NB4 (cell line): Measurements from ENCODE around the gene SSH2.
"Not testable (repeated sequence)": the region's sequence is repeated elsewhere in the genome, so short reads cannot be mapped to it uniquely, and the experiment has no call there.

Experiments used
- DNase-seq: peaks from one replicate; pipeline ENCODE4 v3.0.0; 2010; ENCODE audit warnings: low read depth
- H3K4me3 ChIP-seq: one replicate; pipeline ENCODE4 v1.5.1; 2011; ENCODE audit warnings: mild to moderate bottlenecking, low read depth, low read length, moderate library complexity
- MYC ChIP-seq: IDR thresholded peaks from 2 replicates; pipeline ENCODE4 v1.6.1; 2011; ENCODE audit warnings: low read depth, low read length
- POLR2A ChIP-seq: IDR thresholded peaks from 2 replicates; pipeline ENCODE4 v1.6.1; 2011; ENCODE audit warnings: mild to moderate bottlenecking; ENCODE audit not compliant: insufficient read length; ENCODE audit errors: extremely low read depth
- TF ChIP-seq, protein P1 (sequence below): IDR thresholded peaks from one replicate; pipeline ENCODE4 v1.5.1; 2012; ENCODE audit warnings: low read depth, low read length
- TF ChIP-seq, protein P2 (sequence below): IDR thresholded peaks from 2 replicates; pipeline ENCODE4 v1.6.1; 2011; ENCODE audit warnings: low read depth, low read length

Gene SSH2

DNA sequence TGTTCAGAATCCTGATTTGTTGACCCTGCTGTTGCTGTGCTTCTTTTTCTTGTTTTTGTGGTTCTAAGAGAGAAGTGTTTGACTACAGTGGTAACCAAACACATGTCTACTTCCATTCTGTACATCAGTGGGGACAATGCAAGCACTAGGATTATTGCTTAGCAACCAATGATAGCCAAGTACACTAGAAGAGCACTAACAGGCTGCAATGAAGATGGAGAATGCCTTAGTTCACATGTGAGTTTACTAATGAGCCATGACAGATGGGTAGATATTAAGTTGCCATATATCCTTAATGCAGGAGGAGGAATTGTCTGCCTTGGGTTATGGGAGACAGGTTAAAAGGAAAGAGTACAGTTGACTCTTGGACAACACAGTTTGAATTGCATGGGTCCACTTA, 19.7 kb upstream of the SSH2 start:
- no peak for TF ChIP-seq POLR2A
- TF ChIP-seq MYC: no peak
- TF ChIP-seq, protein P1, sequence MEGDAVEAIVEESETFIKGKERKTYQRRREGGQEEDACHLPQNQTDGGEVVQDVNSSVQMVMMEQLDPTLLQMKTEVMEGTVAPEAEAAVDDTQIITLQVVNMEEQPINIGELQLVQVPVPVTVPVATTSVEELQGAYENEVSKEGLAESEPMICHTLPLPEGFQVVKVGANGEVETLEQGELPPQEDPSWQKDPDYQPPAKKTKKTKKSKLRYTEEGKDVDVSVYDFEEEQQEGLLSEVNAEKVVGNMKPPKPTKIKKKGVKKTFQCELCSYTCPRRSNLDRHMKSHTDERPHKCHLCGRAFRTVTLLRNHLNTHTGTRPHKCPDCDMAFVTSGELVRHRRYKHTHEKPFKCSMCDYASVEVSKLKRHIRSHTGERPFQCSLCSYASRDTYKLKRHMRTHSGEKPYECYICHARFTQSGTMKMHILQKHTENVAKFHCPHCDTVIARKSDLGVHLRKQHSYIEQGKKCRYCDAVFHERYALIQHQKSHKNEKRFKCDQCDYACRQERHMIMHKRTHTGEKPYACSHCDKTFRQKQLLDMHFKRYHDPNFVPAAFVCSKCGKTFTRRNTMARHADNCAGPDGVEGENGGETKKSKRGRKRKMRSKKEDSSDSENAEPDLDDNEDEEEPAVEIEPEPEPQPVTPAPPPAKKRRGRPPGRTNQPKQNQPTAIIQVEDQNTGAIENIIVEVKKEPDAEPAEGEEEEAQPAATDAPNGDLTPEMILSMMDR: no peak
- TF ChIP-seq, protein P2, sequence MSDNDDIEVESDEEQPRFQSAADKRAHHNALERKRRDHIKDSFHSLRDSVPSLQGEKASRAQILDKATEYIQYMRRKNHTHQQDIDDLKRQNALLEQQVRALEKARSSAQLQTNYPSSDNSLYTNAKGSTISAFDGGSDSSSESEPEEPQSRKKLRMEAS: no peak
- peak; percentile 17 for DNase-seq
- no peak overlapping the region for H3K4me3 ChIP-seq

DNA sequence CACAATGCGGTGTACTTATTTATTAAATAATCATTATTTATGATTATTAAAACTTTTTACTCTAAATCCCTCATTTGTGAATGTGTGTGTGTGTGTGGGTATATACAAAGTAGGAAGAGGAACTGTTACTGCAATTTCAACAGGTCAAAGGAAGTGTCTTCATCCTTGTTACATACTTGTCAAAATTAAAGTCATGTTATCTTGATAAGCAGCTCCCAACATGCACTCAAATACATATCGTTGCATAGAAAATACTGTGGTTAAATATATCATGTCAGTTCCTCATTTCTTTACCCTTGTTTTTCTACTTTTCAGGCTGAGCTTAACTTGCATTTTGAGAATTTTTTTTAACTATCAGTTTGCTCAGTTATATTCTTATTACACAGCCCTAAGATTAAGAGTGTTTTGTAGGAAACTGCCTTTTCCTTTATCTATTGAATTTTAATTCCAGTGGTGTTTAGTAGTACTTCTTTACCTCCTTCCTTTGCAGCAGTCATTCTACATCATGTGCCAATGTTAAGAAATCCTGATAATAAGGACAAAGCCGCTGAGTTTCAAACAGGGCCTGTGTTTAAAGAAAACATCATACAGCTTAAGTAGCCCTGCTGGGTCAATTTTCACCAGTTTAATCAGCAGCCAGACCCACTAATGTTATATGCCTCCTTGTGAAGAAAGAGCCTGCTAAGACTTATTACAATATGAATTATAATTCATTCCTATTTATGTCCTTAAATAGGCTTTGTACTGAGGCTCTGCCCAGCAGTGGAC, 18.6 kb upstream of the SSH2 start:
- TF ChIP-seq, protein P1: no peak
- TF ChIP-seq POLR2A: no peak
- TF ChIP-seq MYC: no peak; the same call in none of the 2 replicates
- TF ChIP-seq, protein P2: no peak
- H3K4me3 ChIP-seq: peak overlapping the region; percentile 18
- peak; percentile 89 for DNase-seq

DNA sequence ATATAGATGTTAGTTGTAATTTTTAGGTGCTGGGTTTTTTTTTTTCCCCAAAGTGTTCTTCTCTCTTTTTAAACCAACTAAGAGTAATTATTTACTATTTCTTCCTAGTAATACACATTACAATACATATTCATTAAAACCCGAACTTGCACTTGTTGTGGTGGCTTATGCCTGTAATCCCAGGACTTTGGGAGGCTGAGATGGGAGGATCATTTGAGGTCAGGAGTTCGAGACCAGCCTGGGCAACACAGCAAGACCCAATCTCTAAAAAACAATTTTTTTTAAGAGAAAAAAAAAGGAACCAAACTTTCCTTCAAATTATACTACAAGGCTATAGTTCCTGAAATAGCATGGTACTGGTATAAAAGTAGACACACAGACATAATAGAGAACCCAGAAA, 15.3 kb upstream of the SSH2 start:
- H3K4me3 ChIP-seq: no peak overlapping the region
- TF ChIP-seq, protein P2: no peak
- DNase-seq: no peak

DNA sequence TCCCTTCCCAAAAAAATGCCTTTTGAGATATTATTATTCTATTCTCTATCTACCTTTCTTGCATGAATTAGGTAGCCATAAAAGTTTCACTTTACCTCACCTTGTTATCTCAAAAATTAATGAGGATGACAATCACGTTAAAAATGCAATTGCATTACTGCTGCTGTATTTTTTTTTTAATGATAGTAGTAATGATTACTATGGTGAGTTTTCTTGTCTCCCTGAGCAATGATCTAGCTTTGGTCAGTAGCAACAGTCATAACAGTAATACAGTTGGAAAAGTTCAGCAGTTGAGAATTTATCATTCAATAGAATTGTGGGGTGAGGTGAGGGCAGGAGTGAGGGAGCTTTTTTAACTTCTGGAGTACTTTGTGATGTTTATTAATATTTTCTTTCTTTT, 11.3 kb upstream of the SSH2 start, which contains the start of gene EFCAB5:
TSS of gene EFCAB5 (plus strand) at position 301 of the 400 bp plus-strand sequence. CDS start 163 bp downstream, outside the sequence.
- no peak within 1 kb of the TSS for H3K4me3 ChIP-seq
- no peak for DNase-seq
- TF ChIP-seq POLR2A (no peak), MYC (no peak)
- TF ChIP-seq, protein P1: no peak
- TF ChIP-seq, protein P2: no peak

DNA sequence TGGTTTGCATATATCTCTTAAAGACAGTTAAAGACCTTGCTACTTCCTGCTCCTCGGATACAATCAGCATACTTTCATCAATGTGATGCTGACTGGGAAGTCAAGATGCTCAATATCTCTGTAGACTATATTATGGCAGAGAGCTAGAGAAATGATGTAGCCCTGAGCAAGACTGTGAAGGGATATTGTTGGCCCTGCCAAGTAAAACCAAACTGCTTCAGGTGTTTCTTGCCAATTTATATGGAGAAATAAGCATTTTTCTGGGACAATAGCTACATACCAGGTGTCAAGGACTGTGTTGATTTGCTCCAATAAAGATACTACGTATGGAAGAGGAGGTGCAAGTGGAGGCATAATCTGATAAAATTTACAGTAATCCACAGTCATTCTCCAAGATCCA, 6.7 kb upstream of the SSH2 start:
- DNase-seq: no peak
- TF ChIP-seq, protein P2: no peak
- TF ChIP-seq MYC: no peak
- TF ChIP-seq, protein P1: no peak
- TF ChIP-seq POLR2A: no peak
- no peak overlapping the region for H3K4me3 ChIP-seq

DNA sequence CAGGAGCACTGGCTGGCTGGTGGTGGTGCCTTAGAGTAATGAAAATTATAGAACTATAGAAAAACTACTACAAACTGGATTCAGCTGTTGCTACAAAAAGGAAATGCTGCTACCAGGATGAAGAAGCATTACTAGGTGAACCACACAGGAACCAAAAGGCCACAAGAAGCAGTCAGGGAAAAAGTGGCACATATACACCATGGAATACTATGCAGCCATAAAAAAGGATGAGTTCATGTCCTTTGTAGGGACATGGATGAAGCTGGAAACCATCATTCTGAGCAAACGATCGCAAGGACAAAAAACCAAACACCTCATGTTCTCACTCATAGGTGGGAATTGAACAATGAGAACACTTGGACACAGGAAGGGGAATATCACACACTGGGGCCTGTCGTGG, 5.9 kb upstream of the SSH2 start:
- not testable (repeated sequence) for H3K4me3 ChIP-seq, DNase-seq

DNA sequence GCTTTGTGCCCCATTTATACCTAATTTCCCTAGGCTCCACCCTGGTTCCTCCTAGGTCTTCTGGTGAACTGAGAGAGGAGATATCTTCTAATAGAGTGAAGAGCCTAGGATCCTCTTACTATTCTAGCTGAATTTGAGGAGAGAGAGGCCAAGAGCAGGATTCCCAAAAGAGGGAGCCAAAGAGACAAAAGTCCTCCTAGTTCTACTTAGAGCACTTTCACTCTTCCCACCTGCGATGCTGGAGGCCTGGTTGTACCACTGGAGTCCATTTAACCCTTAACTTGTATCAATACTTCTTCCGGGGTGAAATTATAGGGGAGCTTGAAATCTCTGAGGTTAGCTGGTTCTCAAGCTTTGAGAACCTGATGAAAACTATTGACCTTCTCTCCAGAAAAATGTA, 3.4 kb upstream of the SSH2 start:
- no peak for TF ChIP-seq MYC
- H3K4me3 ChIP-seq: no peak overlapping the region
- peak; percentile 20 for DNase-seq
